Fibroblast of gingiva (primary cell): Measurements from ENCODE around the gene PRRG3.

ENCODE experiments used
- DNase-seq: peaks from one replicate; pipeline ENCODE4 v3.0.0-alpha.2; 2011; ENCODE audit warnings: low read depth

Gene PRRG3

DNA sequence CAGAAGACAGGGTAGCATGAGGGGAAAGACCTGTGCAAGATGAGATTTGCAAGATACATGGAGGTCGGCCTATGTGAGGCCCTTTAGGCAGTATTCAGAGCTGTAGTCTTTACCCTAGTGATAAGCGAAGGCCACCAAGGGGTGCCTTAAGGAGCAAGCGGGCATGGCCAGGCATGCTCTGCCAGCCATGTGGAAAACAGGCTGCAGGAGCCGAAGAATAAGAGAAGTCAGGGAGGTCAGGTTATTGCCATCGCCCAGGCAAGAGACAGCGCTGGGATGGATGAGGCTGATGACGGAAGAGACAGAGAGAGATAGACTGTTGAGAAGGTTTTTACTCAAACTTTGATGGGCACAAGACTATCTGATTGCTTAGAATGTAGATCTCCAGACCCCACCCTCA is 13.6 kb downstream of the PRRG3 start:
- DNase-seq, result no peak

DNA sequence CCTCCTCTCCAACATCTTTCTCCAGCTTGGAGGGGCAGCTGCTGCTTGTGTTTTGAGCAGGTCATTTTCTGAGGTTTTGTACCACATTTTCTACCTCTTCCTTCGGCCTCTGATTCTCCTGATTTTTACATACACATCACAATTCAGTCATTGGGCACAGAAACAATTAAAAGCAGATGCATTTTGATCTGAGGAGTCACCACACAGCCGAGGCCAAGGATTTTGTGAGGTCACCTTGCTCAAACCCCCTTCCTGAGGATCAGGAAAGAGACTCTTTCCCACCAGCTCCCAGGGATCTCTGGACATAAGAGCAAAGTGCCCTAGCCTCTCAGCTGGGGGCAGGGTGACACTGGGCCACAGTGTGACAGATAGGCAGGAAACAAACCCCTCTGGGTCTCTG is 15.2 kb downstream of the PRRG3 start:
- no peak for DNase-seq

GRCh38 chrX:151711154-151711553 is 15.9 kb downstream of the PRRG3 start:
- no peak for DNase-seq

GRCh38 chrX:151711787-151712186 is 16.5 kb downstream of the PRRG3 start:
- no peak for DNase-seq

DNA sequence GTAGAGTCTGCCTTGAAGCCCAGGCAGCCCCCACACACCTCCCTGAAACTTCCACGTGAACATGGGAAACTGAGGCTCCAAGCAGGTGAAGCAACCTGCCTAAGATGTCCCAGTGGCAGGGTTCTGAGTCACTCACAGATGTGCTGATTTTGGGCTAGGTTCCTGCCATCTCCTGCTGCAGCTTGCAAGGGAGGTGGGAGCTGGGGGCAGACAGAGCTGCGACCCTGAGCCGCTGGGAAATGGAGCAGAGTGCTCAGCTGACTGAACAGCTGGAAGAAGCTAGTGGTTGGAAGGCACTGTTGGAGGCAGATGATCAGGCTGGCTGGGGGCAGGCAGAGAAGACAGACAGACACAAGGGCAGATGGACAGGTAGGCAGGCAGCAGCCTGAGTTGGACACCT is 17.0 kb downstream of the PRRG3 start:
- DNase-seq, result no peak

- DNase-seq, result no peak
Measured at GRCh38 chrX:151713849-151714248, 18.6 kb downstream of the PRRG3 start.

DNA sequence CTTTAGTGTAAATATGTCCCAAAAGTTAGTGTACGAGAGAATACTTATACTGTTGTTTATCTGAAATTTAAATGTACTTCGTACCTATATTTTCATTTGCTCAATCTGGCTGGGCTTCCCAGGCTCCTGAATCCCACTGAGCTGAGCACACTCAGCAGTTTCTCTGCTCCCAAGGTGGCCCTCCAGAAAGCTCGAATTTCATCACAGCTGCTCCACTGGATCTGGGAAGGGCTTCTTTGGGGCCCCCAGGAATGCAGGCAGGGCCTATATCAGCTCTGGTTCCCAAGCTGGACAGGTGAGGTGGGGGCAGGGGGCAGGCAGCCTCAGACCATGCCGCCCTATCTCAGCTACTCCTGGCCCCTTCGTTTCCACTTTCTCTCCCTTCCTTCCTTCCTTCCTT is 19.1 kb downstream of the PRRG3 start:
- DNase-seq, result no peak

GRCh38 chrX:151715752-151716151 is 20.5 kb downstream of the PRRG3 start, which contains the start of gene FATE1:
Gene FATE1, plus strand, starts transcription at chrX:151716035. Its CDS starts 85 bp downstream, at chrX:151716120.
- no peak for DNase-seq

GRCh38 chrX:151722241-151722846 is 27.1 kb downstream of the PRRG3 start:
- DNase-seq, result no peak

GRCh38 chrX:151723156-151723760 is 28.0 kb downstream of the PRRG3 start:
- DNase-seq, result no peak

GRCh38 chrX:151724563-151725337 is 29.5 kb downstream of the PRRG3 start:
- DNase-seq, result no peak

DNA sequence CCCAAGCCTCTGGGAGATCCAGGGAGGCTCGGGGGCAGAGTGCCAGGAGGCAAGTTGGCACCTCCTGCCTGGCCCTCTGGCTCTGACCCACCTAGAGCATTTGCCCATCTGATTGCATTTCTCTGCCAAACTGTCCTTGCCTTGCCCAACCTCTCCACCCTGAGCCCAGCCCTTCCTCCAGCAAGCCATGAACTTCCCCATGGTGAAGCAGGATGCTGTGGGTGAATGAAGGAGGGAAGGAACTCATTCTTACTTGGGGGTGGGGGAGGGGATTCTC is 30.0 kb downstream of the PRRG3 start:
- DNase-seq, result no peak

- DNase-seq, result no peak
Measured at GRCh38 chrX:151726751-151727150, 31.5 kb downstream of the PRRG3 start.

DNA sequence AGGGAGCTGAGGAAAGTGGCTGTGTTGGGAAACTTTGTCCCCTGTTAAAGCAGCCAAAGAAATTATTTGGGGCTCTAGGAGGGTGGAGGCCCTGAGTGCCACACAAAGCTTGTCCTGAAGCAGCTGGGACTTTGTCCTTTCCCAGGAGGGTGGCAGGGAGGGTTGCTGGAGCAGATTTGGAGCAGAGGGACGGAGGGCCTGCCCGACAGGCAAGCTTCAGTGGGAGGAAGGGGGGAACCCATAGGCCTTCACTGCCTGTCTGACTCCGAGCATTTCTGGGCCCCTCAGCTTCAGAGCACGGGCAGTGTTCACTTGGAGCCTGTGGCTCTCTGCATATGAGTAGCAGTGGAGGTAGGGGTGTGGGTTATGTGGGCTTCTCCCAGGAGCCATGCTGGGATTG is 32.1 kb downstream of the PRRG3 start:
- DNase-seq, result no peak

GRCh38 chrX:151729056-151729725 is 33.9 kb downstream of the PRRG3 start:
- DNase-seq, result no peak

- no peak for DNase-seq
Measured at GRCh38 chrX:151734446-151734845, 39.2 kb downstream of the PRRG3 start, which contains the start of gene CNGA2. Gene CNGA2, plus strand, starts transcription at chrX:151734746. Its CDS starts 3,738 bp downstream, at chrX:151738484.

DNA sequence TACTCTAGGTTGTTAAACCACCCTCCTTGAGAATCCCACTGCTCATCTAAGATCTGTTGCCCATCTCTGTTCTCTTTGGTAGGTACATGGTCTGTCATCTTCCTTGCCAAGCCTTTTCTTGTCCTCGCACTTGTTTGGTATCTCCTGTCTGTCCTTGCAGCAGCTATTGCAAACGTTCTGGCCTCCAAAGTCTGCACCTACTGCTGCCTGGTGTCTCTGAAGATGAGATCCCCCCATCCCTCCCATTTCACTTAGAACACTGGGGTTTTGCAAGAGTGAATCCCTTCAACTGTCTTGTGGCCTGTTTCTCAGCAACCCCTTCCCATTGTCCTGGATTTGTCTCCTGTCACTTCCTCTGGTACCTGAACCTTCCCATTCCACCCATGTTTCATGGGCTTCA is 40.0 kb downstream of the PRRG3 start:
- no peak for DNase-seq

- no peak for DNase-seq
Measured at GRCh38 chrX:151736685-151737084, 41.4 kb downstream of the PRRG3 start.

- DNase-seq, result no peak
Measured at GRCh38 chrX:151737494-151737893, 42.2 kb downstream of the PRRG3 start.

GRCh38 chrX:151738751-151739150 is 43.5 kb downstream of the PRRG3 start:
- no peak for DNase-seq

GRCh38 chrX:151741606-151742005 is 46.3 kb downstream of the PRRG3 start:
- DNase-seq, result no peak

GRCh38 chrX:151742311-151742710 is 47.1 kb downstream of the PRRG3 start:
- no peak for DNase-seq
